ENCODE measurements around the gene COG8.

COG8 gene

DNA sequence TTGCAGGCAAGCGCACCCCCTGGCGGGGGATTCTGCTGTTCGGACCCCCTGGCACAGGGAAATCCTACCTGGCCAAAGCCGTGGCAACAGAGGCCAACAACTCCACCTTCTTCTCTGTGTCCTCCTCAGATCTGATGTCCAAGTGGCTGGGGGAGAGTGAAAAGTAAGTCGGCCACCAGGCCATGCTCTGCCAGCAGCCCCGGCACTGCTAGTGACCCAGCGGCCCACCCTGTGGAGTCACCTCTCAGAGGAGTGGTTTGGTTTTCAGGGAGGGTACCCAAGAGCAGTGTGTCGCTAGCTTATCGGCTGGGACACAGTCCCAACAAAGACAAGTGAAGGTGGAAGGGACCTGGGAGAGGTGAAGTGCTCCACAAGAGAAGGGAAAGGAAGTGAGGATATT is 20.0 kb downstream of the COG8 start:
- Histone ChIP-seq H3K36me3 (ENCODE audit: low read length) (no peaks in the 10 kb centered on the region), H4K20me1 (ENCODE audit: low read depth, low read length) (peaks cover 3% of the 10 kb centered on the region; the same call in 1 of the 2 replicates), H3K27ac (ENCODE audit: low read depth, low read length) (no peak overlapping the region), H3K4me2 (ENCODE audit: low read depth, low read length, poor library complexity, severe bottlenecking) (no peak overlapping the region), H3K9me3 (ENCODE audit: insufficient read depth, low read length) (no peaks in the 10 kb centered on the region), H2AFZ (ENCODE audit: low read depth, low read length, severe bottlenecking) (no peak overlapping the region), H3K27me3 (ENCODE audit: low read length) (no peaks in the 10 kb centered on the region), H3K4me3 (ENCODE audit: insufficient read depth, low read length, poor library complexity, severe bottlenecking) (no peak overlapping the region), H3F3A (ENCODE audit: insufficient read depth) (no peaks in the 10 kb centered on the region), H3K79me2 (ENCODE audit: insufficient read depth, low read length) (peaks cover 18% of the 10 kb centered on the region), H3K9ac (ENCODE audit: low read length) (no peak overlapping the region), H3K9me2 (replicated peaks; ENCODE audit: insufficient read depth, low read length) (no peaks in the 10 kb centered on the region)
- TF ChIP-seq EZH2phosphoT487 (conservative IDR thresholded peaks at IDR 0.05; ENCODE audit: low read length): no peak
- TF ChIP-seq, protein P1, sequence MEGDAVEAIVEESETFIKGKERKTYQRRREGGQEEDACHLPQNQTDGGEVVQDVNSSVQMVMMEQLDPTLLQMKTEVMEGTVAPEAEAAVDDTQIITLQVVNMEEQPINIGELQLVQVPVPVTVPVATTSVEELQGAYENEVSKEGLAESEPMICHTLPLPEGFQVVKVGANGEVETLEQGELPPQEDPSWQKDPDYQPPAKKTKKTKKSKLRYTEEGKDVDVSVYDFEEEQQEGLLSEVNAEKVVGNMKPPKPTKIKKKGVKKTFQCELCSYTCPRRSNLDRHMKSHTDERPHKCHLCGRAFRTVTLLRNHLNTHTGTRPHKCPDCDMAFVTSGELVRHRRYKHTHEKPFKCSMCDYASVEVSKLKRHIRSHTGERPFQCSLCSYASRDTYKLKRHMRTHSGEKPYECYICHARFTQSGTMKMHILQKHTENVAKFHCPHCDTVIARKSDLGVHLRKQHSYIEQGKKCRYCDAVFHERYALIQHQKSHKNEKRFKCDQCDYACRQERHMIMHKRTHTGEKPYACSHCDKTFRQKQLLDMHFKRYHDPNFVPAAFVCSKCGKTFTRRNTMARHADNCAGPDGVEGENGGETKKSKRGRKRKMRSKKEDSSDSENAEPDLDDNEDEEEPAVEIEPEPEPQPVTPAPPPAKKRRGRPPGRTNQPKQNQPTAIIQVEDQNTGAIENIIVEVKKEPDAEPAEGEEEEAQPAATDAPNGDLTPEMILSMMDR (IDR thresholded peaks at IDR 0.05; ENCODE audit: insufficient read depth, low read length, poor library complexity, severe bottlenecking): no peak

DNA sequence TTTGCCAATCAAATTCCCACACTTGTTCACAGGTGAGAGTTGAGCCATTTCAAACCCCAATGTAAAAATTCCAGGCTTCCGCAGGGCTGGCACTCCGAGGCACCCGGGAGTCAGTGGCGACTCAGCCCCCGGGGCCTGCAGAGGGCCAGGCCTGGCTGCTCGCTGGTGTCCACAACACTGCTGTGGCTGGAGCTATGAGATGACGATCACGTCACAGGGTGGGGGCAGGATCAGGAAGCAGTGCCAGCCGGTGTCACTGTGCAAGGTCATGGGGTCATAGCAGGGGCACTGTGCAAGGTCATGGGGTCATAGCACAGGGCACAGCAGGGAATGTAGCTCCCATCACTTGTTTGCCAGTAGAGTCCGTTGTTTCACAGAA is 20.5 kb downstream of the COG8 start:
- Histone ChIP-seq H4K20me1 (ENCODE audit: low read depth, low read length) (peaks cover 3% of the 10 kb centered on the region; the same call in 1 of the 2 replicates), H3K9ac (ENCODE audit: low read length) (no peak overlapping the region), H3K4me3 (ENCODE audit: insufficient read depth, low read length, poor library complexity, severe bottlenecking) (no peak overlapping the region), H3K27ac (ENCODE audit: low read depth, low read length) (no peak overlapping the region), H3K36me3 (ENCODE audit: low read length) (no peaks in the 10 kb centered on the region), H3K9me2 (replicated peaks; ENCODE audit: insufficient read depth, low read length) (no peaks in the 10 kb centered on the region), H3K4me2 (ENCODE audit: low read depth, low read length, poor library complexity, severe bottlenecking) (no peak overlapping the region), H3K27me3 (ENCODE audit: low read length) (no peaks in the 10 kb centered on the region), H3F3A (ENCODE audit: insufficient read depth) (no peaks in the 10 kb centered on the region), H3K79me2 (ENCODE audit: insufficient read depth, low read length) (peaks cover 18% of the 10 kb centered on the region), H2AFZ (ENCODE audit: low read depth, low read length, severe bottlenecking) (no peak overlapping the region), H3K9me3 (ENCODE audit: insufficient read depth, low read length) (no peaks in the 10 kb centered on the region)
- TF ChIP-seq, protein P1 (IDR thresholded peaks at IDR 0.05; ENCODE audit: insufficient read depth, low read length, poor library complexity, severe bottlenecking): no peak

DNA sequence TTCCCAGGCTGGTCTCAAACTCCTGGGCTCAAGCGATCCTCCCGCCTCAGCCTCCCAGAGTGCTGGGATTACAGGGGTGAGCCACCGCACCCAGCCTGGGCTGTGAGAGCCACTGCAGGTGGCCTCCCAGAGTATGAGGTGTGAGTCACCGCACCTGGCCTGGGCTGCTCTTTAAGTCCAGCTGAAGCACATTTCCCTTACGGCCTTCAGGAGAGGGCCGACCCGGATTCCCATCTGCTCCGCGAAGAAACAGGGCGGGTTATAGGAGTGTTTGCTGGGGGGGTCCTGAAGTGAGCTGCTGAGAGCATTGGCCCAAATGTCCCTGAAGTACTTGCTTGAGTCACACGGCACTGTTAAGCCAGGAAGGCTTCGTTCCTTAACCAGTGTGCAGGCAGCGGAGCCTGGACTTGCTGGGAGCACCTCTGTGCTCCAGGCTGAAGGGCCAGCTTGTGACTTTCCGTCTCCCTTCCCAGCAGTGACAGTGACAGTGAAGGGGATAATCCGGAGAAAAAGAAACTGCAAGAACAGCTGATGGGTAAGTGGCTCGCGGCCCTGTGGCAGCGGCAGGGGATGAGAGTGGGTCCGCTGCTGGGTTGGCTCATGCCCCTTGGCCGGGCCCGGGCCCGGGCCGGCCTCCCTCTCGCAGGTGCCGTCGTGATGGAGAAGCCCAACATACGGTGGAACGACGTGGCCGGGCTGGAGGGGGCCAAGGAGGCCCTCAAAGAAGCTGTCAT is 21.0 kb downstream of the COG8 start:
- H4K20me1 ChIP-seq (ENCODE audit: low read depth, low read length): peaks cover 3% of the 10 kb centered on the region; the same call in 1 of the 2 replicates
- no peak overlapping the region for H3K27ac ChIP-seq (ENCODE audit: low read depth, low read length)
- H3K9me2 ChIP-seq (replicated peaks; ENCODE audit: insufficient read depth, low read length): no peaks in the 10 kb centered on the region
- no peak overlapping the region for H2AFZ ChIP-seq (ENCODE audit: low read depth, low read length, severe bottlenecking)
- no peak overlapping the region for H3K4me2 ChIP-seq (ENCODE audit: low read depth, low read length, poor library complexity, severe bottlenecking)
- TF ChIP-seq EZH2phosphoT487 (conservative IDR thresholded peaks at IDR 0.05; ENCODE audit: low read length): no peak
- TF ChIP-seq, protein P1 (IDR thresholded peaks at IDR 0.05; ENCODE audit: insufficient read depth, low read length, poor library complexity, severe bottlenecking): no peak
- H3K9ac ChIP-seq (ENCODE audit: low read length): no peak overlapping the region
- no peaks in the 10 kb centered on the region for H3F3A ChIP-seq (ENCODE audit: insufficient read depth)
- H3K9me3 ChIP-seq (ENCODE audit: insufficient read depth, low read length): no peaks in the 10 kb centered on the region
- no peak overlapping the region for H3K4me3 ChIP-seq (ENCODE audit: insufficient read depth, low read length, poor library complexity, severe bottlenecking)
- H3K27me3 ChIP-seq (ENCODE audit: low read length): no peaks in the 10 kb centered on the region
- H3K79me2 ChIP-seq (ENCODE audit: insufficient read depth, low read length): peaks cover 23% of the 10 kb centered on the region
- H3K36me3 ChIP-seq (ENCODE audit: low read length): no peaks in the 10 kb centered on the region

All from SU-DHL-6 (cell line).